ENCODE data around the gene MBP. TPM values are rescaled to one million over a fixed set of nuclear protein-coding genes. Genes with fewer than 3 reads are reported as not detected.
"Not testable (repeated sequence)": the region's sequence is repeated elsewhere in the genome, so short reads cannot be mapped to it uniquely, and the experiment has no call there.

The MBP gene
- total RNA-seq, 1 donor from 2014 or later = 92.7 TPM

- CTCF ChIA-PET = interaction anchor here (1.4 kb wide), 1 partner anchor 32 kb away, joined by 5 read pairs; no protein-coding TSS in a partner anchor
- POLR2A ChIA-PET = no interaction called here
- intact Hi-C loops (cut with micrococcal nuclease) = no loop called here
- Mint-ChIP-seq H3K4me1 (no peaks in the 10 kb centered on the region), H3K9me3 (no peaks in the 10 kb centered on the region), H3K27me3 (no peaks in the 10 kb centered on the region), H3K4me3 (no peak overlapping the region), H3K27ac (no peak overlapping the region), H3K36me3 (ENCODE audit: low read depth) (peaks cover 88% of the 10 kb centered on the region)
- ATAC-seq (ENCODE audit: low read depth) = no peak
- TF ChIP-seq CTCF (IDR thresholded peaks at IDR 0.05) = no peak
- no peak for DNase-seq
Measured at GRCh38 chr18:76951456-76952247, 180.9 kb downstream of the MBP start.

GRCh38 chr18:76948345-76948744, 184.2 kb downstream of the MBP start:
- intact Hi-C loops (cut with micrococcal nuclease) = no loop called here
- ChIA-PET POLR2A (no interaction called here), CTCF (no interaction called here)
- ATAC-seq (ENCODE audit: low read depth) (no peak), DNase-seq (no peak)
- TF ChIP-seq CTCF (IDR thresholded peaks at IDR 0.05) = no peak
- H3K4me3 Mint-ChIP-seq = no peak overlapping the region
- peaks cover 78% of the 10 kb centered on the region for H3K36me3 Mint-ChIP-seq (ENCODE audit: low read depth)
- H3K27me3 Mint-ChIP-seq = no peaks in the 10 kb centered on the region
- peaks cover 6% of the 10 kb centered on the region for H3K9me3 Mint-ChIP-seq
- H3K4me1 Mint-ChIP-seq = peaks cover 5% of the 10 kb centered on the region
- H3K27ac Mint-ChIP-seq = no peak overlapping the region

- peaks cover 50% of the 10 kb centered on the region for H3K36me3 Mint-ChIP-seq (ENCODE audit: low read depth)
- H3K9me3 Mint-ChIP-seq; DNase-seq; H3K4me1 Mint-ChIP-seq; ATAC-seq (ENCODE audit: low read depth); H3K27ac Mint-ChIP-seq; intact Hi-C loops (cut with micrococcal nuclease); H3K4me3 Mint-ChIP-seq; POLR2A ChIA-PET; H3K27me3 Mint-ChIP-seq: not testable (repeated sequence)
- CTCF ChIA-PET = interaction anchor here (0.8 kb wide), 1 partner anchor 39 kb away, joined by 4 read pairs; no protein-coding TSS in a partner anchor
Measured at GRCh38 chr18:76944346-76944745, 188.2 kb downstream of the MBP start.

- ChIA-PET POLR2A (no interaction called here), CTCF (interaction anchor here (0.8 to 1.0 kb wide), 2 partner anchors 9 to 39 kb away, joined by 3 to 4 read pairs; no protein-coding TSS in a partner anchor)
- TF ChIP-seq CTCF (IDR thresholded peaks at IDR 0.05) = no peak
- Mint-ChIP-seq H3K27ac (no peak overlapping the region), H3K9me3 (peaks cover 6% of the 10 kb centered on the region), H3K36me3 (ENCODE audit: low read depth) (peaks cover 50% of the 10 kb centered on the region), H3K4me1 (peaks cover 6% of the 10 kb centered on the region), H3K4me3 (no peak overlapping the region), H3K27me3 (no peaks in the 10 kb centered on the region)
- DNase-seq (no peak), ATAC-seq (ENCODE audit: low read depth) (no peak)
- intact Hi-C loops (cut with micrococcal nuclease) = no loop called here
Measured at GRCh38 chr18:76943542-76944339, 188.8 kb downstream of the MBP start.

GRCh38 chr18:76941284-76941683, 191.3 kb downstream of the MBP start:
- H3K4me1 Mint-ChIP-seq = peaks cover 8% of the 10 kb centered on the region
- ChIA-PET CTCF (no interaction called here), POLR2A (no interaction called here)
- no peak overlapping the region for H3K4me3 Mint-ChIP-seq
- DNase-seq = no peak
- H3K36me3 Mint-ChIP-seq (ENCODE audit: low read depth) = peaks cover 51% of the 10 kb centered on the region
- TF ChIP-seq CTCF (IDR thresholded peaks at IDR 0.05) = no peak
- intact Hi-C loops (cut with micrococcal nuclease) = no loop called here
- no peak overlapping the region for H3K27ac Mint-ChIP-seq
- no peaks in the 10 kb centered on the region for H3K27me3 Mint-ChIP-seq
- peaks cover 5% of the 10 kb centered on the region for H3K9me3 Mint-ChIP-seq
- no peak for ATAC-seq (ENCODE audit: low read depth)
